Measurements from ENCODE around the gene RAD23B.

Gene RAD23B

GRCh38 chr9:107340920-107341632 lies 58.0 kb downstream of the RAD23B start:
- Histone ChIP-seq H3K79me2 (no peaks in the 10 kb centered on the region), H3K27me3 (ENCODE audit: control insufficient read depth, insufficient read depth, low read length) (no peaks in the 10 kb centered on the region), H3K9ac (no peak overlapping the region), H2AFZ (no peak overlapping the region), H3K4me3 (ENCODE audit: low read depth, low read length) (no peak overlapping the region), H3K27ac (no peak overlapping the region), H3K36me3 (ENCODE audit: control insufficient read depth, insufficient read depth, low read length) (no peaks in the 10 kb centered on the region), H3K4me1 (no peaks in the 10 kb centered on the region), H3K9me3 (ENCODE audit: control insufficient read depth, low read length) (no peaks in the 10 kb centered on the region), H3K4me2 (ENCODE audit: low read length) (peak overlapping the region; percentile 26)
- peak; percentile 72 for TF ChIP-seq CTCF (IDR thresholded peaks at IDR 0.05)

- H3K79me2 ChIP-seq, result no peaks in the 10 kb centered on the region
- no peaks in the 10 kb centered on the region for H3K4me1 ChIP-seq
- H3K27ac ChIP-seq, result no peak overlapping the region
- H3K9ac ChIP-seq, result no peak overlapping the region
- H3K27me3 ChIP-seq (ENCODE audit: control insufficient read depth, insufficient read depth, low read length), result no peaks in the 10 kb centered on the region
- no peaks in the 10 kb centered on the region for H3K9me3 ChIP-seq (ENCODE audit: control insufficient read depth, low read length)
- no peak overlapping the region for H2AFZ ChIP-seq
- H3K36me3 ChIP-seq (ENCODE audit: control insufficient read depth, insufficient read depth, low read length), result no peaks in the 10 kb centered on the region
- no peak overlapping the region for H3K4me2 ChIP-seq (ENCODE audit: low read length)
- no peak for TF ChIP-seq CTCF (IDR thresholded peaks at IDR 0.05)
- no peak overlapping the region for H3K4me3 ChIP-seq (ENCODE audit: low read depth, low read length)
These were observed 59.5 kb downstream of the RAD23B start for GRCh38 chr9:107342476-107343161.

- TF ChIP-seq CTCF (IDR thresholded peaks at IDR 0.05), result no peak
- no peak overlapping the region for H3K4me2 ChIP-seq (ENCODE audit: low read length)
- H3K9ac ChIP-seq, result no peak overlapping the region
- H3K36me3 ChIP-seq (ENCODE audit: control insufficient read depth, insufficient read depth, low read length), result no peaks in the 10 kb centered on the region
- H2AFZ ChIP-seq, result no peak overlapping the region
- H3K4me3 ChIP-seq (ENCODE audit: low read depth, low read length), result no peak overlapping the region
- H3K27ac ChIP-seq, result no peak overlapping the region
- no peaks in the 10 kb centered on the region for H3K9me3 ChIP-seq (ENCODE audit: control insufficient read depth, low read length)
- no peaks in the 10 kb centered on the region for H3K79me2 ChIP-seq
- H3K27me3 ChIP-seq (ENCODE audit: control insufficient read depth, insufficient read depth, low read length), result no peaks in the 10 kb centered on the region
- no peaks in the 10 kb centered on the region for H3K4me1 ChIP-seq
These were observed 62.2 kb downstream of the RAD23B start for GRCh38 chr9:107345327-107345726.

GRCh38 chr9:107348836-107349235 lies 65.8 kb downstream of the RAD23B start:
- Histone ChIP-seq H3K4me3 (ENCODE audit: low read depth, low read length) (no peak overlapping the region), H2AFZ (no peak overlapping the region), H3K4me1 (no peaks in the 10 kb centered on the region), H3K4me2 (ENCODE audit: low read length) (no peak overlapping the region), H3K36me3 (ENCODE audit: control insufficient read depth, insufficient read depth, low read length) (no peaks in the 10 kb centered on the region), H3K9me3 (ENCODE audit: control insufficient read depth, low read length) (no peaks in the 10 kb centered on the region), H3K79me2 (no peaks in the 10 kb centered on the region), H3K9ac (no peak overlapping the region), H3K27me3 (ENCODE audit: control insufficient read depth, insufficient read depth, low read length) (no peaks in the 10 kb centered on the region), H3K27ac (no peak overlapping the region)
- no peak for TF ChIP-seq CTCF (IDR thresholded peaks at IDR 0.05)

Data from parathyroid adenoma (tissue), 2 donors.